K562 (cell line): Measurements from ENCODE around the gene SDCCAG8.

ENCODE experiments used
- TEAD4 ChIP-seq, 2 experiments: sonication (generic) in 1 of 2; formaldehyde crosslinking in 1 of 2; IDR thresholded peaks; 2 replicates each; pipeline versions ENCODE4 v1.6.1 to v1.8.0; 2012 to 2022; ENCODE audit warnings: borderline replicate concordance in 1 of 2, inconsistent platforms in 1 of 2, low read length in 1 of 2, mild to moderate bottlenecking in 1 of 2, missing genetic modification reagents in 1 of 2
- TF ChIP-seq, protein P1 (sequence below): sonication (generic); formaldehyde crosslinking; IDR thresholded peaks from 2 replicates; pipeline ENCODE4 v1.8.1; 2023; ENCODE audit warnings: mild to moderate bottlenecking, missing genetic modification reagents
- TF ChIP-seq, protein P2 (sequence below): sonication (generic); formaldehyde crosslinking; IDR thresholded peaks from 2 replicates; pipeline ENCODE4 v1.8.0; 2022; ENCODE audit warnings: missing genetic modification reagents, mild to moderate bottlenecking, moderate library complexity, borderline replicate concordance

DNA sequence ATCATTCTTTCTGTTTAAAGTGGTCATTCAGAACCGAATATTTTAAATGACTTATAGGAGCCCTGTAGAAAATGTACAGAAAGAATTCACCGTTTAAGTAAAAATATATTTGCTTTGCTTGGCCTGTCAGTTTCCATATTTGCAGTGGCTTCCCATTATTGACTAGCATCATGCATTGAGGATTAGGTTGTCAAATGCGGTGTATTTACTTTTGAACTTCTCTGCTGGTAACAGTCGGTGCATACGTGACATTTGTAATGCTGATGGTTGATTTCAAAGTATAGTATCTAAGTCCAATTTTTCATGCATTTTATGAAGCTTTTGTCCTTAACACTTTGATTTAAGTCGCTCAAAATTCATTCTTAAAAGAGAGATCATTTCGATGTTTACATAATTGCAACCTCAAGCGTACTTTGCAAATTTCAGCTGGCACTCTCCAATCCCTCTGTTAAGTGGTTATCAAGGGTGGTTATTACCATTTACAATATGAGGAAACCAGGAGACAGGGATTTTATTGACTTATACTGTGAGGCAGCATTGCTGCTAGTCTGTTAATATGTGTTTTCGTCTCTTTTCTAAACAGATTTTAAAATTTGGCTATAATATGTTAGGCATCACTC is 201.6 kb downstream of the SDCCAG8 start:
- TF ChIP-seq TEAD4 (IDR thresholded peaks at IDR 0.05; ENCODE audit: low read length) (no peak), TEAD4 (CRISPR knock-in tag; IDR thresholded peaks at IDR 0.05; ENCODE audit: borderline replicate concordance) (no peak)
- TF ChIP-seq, protein P1, sequence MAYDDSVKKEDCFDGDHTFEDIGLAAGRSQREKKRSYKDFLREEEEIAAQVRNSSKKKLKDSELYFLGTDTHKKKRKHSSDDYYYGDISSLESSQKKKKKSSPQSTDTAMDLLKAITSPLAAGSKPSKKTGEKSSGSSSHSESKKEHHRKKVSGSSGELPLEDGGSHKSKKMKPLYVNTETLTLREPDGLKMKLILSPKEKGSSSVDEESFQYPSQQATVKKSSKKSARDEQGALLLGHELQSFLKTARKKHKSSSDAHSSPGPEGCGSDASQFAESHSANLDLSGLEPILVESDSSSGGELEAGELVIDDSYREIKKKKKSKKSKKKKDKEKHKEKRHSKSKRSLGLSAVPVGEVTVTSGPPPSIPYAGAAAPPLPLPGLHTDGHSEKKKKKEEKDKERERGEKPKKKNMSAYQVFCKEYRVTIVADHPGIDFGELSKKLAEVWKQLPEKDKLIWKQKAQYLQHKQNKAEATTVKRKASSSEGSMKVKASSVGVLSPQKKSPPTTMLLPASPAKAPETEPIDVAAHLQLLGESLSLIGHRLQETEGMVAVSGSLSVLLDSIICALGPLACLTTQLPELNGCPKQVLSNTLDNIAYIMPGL (CRISPR knock-in tag) = no peak
- TF ChIP-seq, protein P2, sequence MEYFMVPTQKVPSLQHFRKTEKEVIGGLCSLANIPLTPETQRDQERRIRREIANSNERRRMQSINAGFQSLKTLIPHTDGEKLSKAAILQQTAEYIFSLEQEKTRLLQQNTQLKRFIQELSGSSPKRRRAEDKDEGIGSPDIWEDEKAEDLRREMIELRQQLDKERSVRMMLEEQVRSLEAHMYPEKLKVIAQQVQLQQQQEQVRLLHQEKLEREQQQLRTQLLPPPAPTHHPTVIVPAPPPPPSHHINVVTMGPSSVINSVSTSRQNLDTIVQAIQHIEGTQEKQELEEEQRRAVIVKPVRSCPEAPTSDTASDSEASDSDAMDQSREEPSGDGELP = no peak
